ENCODE measurements around the gene HELQ. TPM values are rescaled to one million over a fixed set of nuclear protein-coding genes. Genes with fewer than 3 reads are reported as not detected.

The HELQ gene
- total and polyA plus RNA-seq, 10 of the 15 experiments (the other 5 are each of a cell fraction or from before 2014, with no cell fraction given) = 4.5 to 13.3 (median 10.6) TPM

DNA sequence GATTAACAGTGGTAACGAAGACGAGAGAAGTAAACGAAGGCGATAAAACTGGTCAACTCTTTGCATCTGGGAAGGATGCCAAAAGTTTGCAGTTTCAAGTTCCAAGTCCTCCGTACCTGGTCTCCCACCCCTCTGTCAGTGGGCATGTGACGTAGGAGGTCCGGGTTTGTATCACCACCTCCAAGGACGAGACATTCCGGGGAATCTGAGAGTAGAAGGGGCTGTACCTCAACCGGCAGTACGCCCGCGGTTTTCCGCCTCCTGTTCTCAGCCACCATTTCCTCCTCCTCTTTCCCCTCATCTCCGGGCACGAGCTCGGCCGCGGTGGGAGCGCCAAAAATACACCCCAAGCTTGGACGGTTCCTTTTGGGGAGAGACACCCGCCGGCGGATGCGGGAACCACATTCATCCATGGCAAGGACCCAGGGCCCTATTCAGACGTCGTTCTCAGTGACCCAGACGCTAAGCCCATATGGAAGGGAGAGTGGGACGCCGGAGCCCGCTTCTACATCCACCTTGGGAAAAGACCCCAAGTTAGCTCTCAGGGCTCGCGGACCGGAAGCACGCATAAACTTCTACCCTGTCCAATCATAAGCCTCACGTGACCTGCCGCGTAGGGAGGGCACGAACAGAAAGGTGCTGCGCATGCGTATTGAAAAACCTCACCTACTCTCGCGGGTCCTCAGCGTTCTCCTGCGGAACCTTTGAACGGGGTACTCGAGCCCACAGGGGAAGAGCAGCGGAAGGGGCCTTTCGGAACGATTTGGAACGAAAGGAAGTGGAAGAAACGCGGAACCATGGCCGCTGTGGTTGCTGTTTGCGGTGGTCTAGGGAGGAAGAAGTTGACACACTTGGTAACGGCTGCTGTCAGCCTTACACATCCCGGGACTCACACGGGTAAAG is at the start of gene HELQ, which contains the start of gene MRPS18C (continued):
- no peak; the same call in 1 of the 2 replicates for TF ChIP-seq REST (IDR thresholded peaks at IDR 0.05; ENCODE audit: low read depth, low read length)
- TF ChIP-seq MXI1 (IDR thresholded peaks at IDR 0.05; ENCODE audit: low read depth, low read length) = peak; percentile 89
- TF ChIP-seq MYC (IDR thresholded peaks at IDR 0.05; ENCODE audit: insufficient read depth, insufficient read length, insufficient replicate concordance, low read length, severe bottlenecking) = no peak
- peak; percentile 93 for TF ChIP-seq IKZF1 (conservative IDR thresholded peaks at IDR 0.05)
- no peak for TF ChIP-seq HDAC6 (IDR thresholded peaks at IDR 0.05; ENCODE audit: unreplicated experiment)
- TF ChIP-seq BMI1 (IDR thresholded peaks at IDR 0.05; ENCODE audit: borderline replicate concordance) = no peak
- peak; percentile 81 for TF ChIP-seq HSF1 (IDR thresholded peaks at IDR 0.05; ENCODE audit: low read depth, low read length)
- TF ChIP-seq ESRRA (IDR thresholded peaks at IDR 0.05; ENCODE audit: low read length) = peak; percentile 79; the same call in 1 of the 2 replicates
- 0 out of 2 replicates have a peak, but pooled peaks have one; percentile 47 for TF ChIP-seq BCL11A (IDR thresholded peaks at IDR 0.05; ENCODE audit: low read depth, low read length)
- TF ChIP-seq E2F4 (IDR thresholded peaks at IDR 0.05; ENCODE audit: low read depth, low read length) = 0 out of 2 replicates have a peak, but pooled peaks have one; percentile 4
- TF ChIP-seq SUPT20H (IDR thresholded peaks at IDR 0.05; ENCODE audit: borderline replicate concordance, control insufficient read depth, low read depth, low read length) = no peak
- peak; percentile 96 for TF ChIP-seq TAF1 (IDR thresholded peaks at IDR 0.05; ENCODE audit: borderline replicate concordance, low read depth, low read length)
- TF ChIP-seq, protein P1, sequence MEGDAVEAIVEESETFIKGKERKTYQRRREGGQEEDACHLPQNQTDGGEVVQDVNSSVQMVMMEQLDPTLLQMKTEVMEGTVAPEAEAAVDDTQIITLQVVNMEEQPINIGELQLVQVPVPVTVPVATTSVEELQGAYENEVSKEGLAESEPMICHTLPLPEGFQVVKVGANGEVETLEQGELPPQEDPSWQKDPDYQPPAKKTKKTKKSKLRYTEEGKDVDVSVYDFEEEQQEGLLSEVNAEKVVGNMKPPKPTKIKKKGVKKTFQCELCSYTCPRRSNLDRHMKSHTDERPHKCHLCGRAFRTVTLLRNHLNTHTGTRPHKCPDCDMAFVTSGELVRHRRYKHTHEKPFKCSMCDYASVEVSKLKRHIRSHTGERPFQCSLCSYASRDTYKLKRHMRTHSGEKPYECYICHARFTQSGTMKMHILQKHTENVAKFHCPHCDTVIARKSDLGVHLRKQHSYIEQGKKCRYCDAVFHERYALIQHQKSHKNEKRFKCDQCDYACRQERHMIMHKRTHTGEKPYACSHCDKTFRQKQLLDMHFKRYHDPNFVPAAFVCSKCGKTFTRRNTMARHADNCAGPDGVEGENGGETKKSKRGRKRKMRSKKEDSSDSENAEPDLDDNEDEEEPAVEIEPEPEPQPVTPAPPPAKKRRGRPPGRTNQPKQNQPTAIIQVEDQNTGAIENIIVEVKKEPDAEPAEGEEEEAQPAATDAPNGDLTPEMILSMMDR (IDR thresholded peaks at IDR 0.05 in 2 of 3, conservative IDR thresholded peaks at IDR 0.05 in 1 of 3; ENCODE audit: control insufficient read depth in 2 of 3, extremely low read depth in 1 of 3, insufficient read depth in 1 of 3, low read depth in 3 of 3, low read length in 3 of 3) = peak in 2 of 3 experiments; percentile 4 to 33; a peak in 1 of 6 replicates
- peak; percentile 94 for TF ChIP-seq ZBTB11 (CRISPR knock-in tag; IDR thresholded peaks at IDR 0.05)
- no peak for TF ChIP-seq CEBPB (IDR thresholded peaks at IDR 0.05; ENCODE audit: borderline replicate concordance in 1 of 2, low read depth in 2 of 2, low read length in 2 of 2)
